OCI-LY1 (cell line): ENCODE data around the gene GLUD1.

ENCODE experiments used
- H2AFZ ChIP-seq: fragments of 200-600 bp; sonication (generic), shearing (Covaris generic); 2 replicates; pipeline ENCODE4 v1.6.0; 2014; ENCODE audit warnings: antibody characterized with exemption, mild to moderate bottlenecking, low read length
- H3F3A ChIP-seq: fragments of 200-600 bp; sonication (generic), shearing (Covaris generic); 2 replicates; pipeline ENCODE4 v1.6.0; 2014; ENCODE audit warnings: mild to moderate bottlenecking, antibody characterized with exemption, low read length, moderate library complexity; ENCODE audit not compliant: insufficient read depth
- H3K27ac ChIP-seq: fragments of 200-600 bp; sonication (generic); 2 replicates; pipeline ENCODE4 v1.5.1; 2014; ENCODE audit warnings: low read length, mixed run types, mild to moderate bottlenecking, low read depth; ENCODE audit not compliant: poor library complexity, severe bottlenecking
- H3K27me3 ChIP-seq: fragments of 200-600 bp; sonication (generic); 2 replicates; pipeline ENCODE4 v1.6.0; 2014; ENCODE audit warnings: antibody characterized with exemption, mild to moderate bottlenecking, low read length, moderate library complexity; ENCODE audit not compliant: insufficient read depth
- H3K36me3 ChIP-seq: fragments of 200-600 bp; sonication (generic); 2 replicates; pipeline ENCODE4 v1.6.1; 2014; ENCODE audit warnings: mild to moderate bottlenecking, antibody characterized with exemption, low read length, moderate library complexity, mixed read lengths; ENCODE audit not compliant: insufficient read depth
- H3K4me1 ChIP-seq: fragments of 200-600 bp; sonication (generic); 2 replicates; pipeline ENCODE4 v1.5.1; 2014; ENCODE audit warnings: mild to moderate bottlenecking, low read length, moderate library complexity; ENCODE audit not compliant: insufficient read depth, severe bottlenecking
- H3K4me2 ChIP-seq: fragments of 200-600 bp; sonication (generic), shearing (Covaris generic); 2 replicates; pipeline ENCODE4 v1.6.1; 2014; ENCODE audit warnings: low read length
- H3K4me3 ChIP-seq: fragments of 200-600 bp; sonication (generic); 2 replicates; pipeline ENCODE4 v1.5.1; 2014; ENCODE audit warnings: low read length, low read depth, mild to moderate bottlenecking, mixed read lengths; ENCODE audit not compliant: poor library complexity, severe bottlenecking
- H3K79me2 ChIP-seq: fragments of 200-600 bp; shearing (Covaris generic); 2 replicates; pipeline ENCODE4 v1.6.1; 2016; ENCODE audit warnings: mixed run types, low read length, mixed read lengths; ENCODE audit not compliant: insufficient read depth
- H3K9ac ChIP-seq: fragments of 200-600 bp; sonication (generic), shearing (Covaris generic); 2 replicates; pipeline ENCODE4 v1.6.1; 2014; ENCODE audit warnings: mild to moderate bottlenecking, low read length, mixed read lengths
- H3K9me2 ChIP-seq: fragments of 200-600 bp; sonication (generic), shearing (Covaris generic); 2 replicates; pipeline ENCODE4 v1.6.1; 2014; ENCODE audit warnings: low read depth, mild to moderate bottlenecking, low read length, mixed read lengths
- H3K9me3 ChIP-seq: fragments of 200-600 bp; shearing (Covaris generic); 2 replicates; pipeline ENCODE4 v1.6.1; 2014; ENCODE audit warnings: low read length, mixed read lengths
- H4K20me1 ChIP-seq: fragments of 200-600 bp; sonication (generic), shearing (Covaris generic); 2 replicates; pipeline ENCODE4 v1.6.0; 2016; ENCODE audit warnings: mild to moderate bottlenecking, low read length; ENCODE audit not compliant: insufficient read depth
- EZH2 ChIP-seq: fragments of 200-600 bp; sonication (generic), shearing (Covaris generic); IDR thresholded peaks from 2 replicates; pipeline ENCODE4 v1.8.0; 2017; ENCODE audit warnings: borderline replicate concordance, mixed run types, mild to moderate bottlenecking, antibody characterized with exemption, low read length, moderate library complexity, mixed read lengths
- TF ChIP-seq, protein P1 (sequence below): fragments of 200-600 bp; sonication (generic), shearing (Covaris generic); IDR thresholded peaks from 2 replicates; pipeline ENCODE4 v1.5.1; 2017; ENCODE audit warnings: mild to moderate bottlenecking, antibody characterized with exemption, low read length, moderate library complexity, mixed read lengths

Gene GLUD1

DNA sequence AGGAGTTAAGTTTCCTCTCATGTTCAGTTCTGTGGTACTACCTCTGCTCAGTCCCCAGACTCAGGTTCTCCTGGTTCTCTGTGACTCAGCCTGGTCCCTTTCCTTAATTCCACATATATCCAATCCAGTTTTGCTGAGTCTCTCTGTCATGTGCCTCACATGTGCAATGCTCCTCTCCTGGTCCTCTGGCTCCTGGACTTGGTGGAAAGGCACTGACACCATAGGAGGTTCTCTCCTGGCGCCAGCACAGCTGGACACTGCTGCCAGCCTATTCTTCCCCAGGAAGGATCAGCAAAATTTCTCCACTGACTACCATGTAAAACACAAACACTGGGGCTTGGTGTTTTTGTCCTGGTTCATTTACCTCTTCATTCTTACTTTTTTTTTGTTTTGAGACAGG, 27.8 kb downstream of the GLUD1 start:
- peaks cover 73% of the 10 kb centered on the region for H3K36me3 ChIP-seq
- TF ChIP-seq, protein P1, sequence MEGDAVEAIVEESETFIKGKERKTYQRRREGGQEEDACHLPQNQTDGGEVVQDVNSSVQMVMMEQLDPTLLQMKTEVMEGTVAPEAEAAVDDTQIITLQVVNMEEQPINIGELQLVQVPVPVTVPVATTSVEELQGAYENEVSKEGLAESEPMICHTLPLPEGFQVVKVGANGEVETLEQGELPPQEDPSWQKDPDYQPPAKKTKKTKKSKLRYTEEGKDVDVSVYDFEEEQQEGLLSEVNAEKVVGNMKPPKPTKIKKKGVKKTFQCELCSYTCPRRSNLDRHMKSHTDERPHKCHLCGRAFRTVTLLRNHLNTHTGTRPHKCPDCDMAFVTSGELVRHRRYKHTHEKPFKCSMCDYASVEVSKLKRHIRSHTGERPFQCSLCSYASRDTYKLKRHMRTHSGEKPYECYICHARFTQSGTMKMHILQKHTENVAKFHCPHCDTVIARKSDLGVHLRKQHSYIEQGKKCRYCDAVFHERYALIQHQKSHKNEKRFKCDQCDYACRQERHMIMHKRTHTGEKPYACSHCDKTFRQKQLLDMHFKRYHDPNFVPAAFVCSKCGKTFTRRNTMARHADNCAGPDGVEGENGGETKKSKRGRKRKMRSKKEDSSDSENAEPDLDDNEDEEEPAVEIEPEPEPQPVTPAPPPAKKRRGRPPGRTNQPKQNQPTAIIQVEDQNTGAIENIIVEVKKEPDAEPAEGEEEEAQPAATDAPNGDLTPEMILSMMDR, result no peak
- no peak for TF ChIP-seq EZH2
- no peak overlapping the region for H2AFZ ChIP-seq
- H3K9me2 ChIP-seq, result no peaks in the 10 kb centered on the region
- H3K4me2 ChIP-seq, result no peak overlapping the region
- H3K4me3 ChIP-seq, result no peak overlapping the region
- no peaks in the 10 kb centered on the region for H3K4me1 ChIP-seq
- no peak overlapping the region for H3K9ac ChIP-seq
- H3K9me3 ChIP-seq, result no peaks in the 10 kb centered on the region
- no peaks in the 10 kb centered on the region for H3F3A ChIP-seq
- H4K20me1 ChIP-seq, result no peaks in the 10 kb centered on the region
- no peaks in the 10 kb centered on the region for H3K27me3 ChIP-seq
- H3K27ac ChIP-seq, result no peak overlapping the region
- H3K79me2 ChIP-seq, result no peaks in the 10 kb centered on the region

DNA sequence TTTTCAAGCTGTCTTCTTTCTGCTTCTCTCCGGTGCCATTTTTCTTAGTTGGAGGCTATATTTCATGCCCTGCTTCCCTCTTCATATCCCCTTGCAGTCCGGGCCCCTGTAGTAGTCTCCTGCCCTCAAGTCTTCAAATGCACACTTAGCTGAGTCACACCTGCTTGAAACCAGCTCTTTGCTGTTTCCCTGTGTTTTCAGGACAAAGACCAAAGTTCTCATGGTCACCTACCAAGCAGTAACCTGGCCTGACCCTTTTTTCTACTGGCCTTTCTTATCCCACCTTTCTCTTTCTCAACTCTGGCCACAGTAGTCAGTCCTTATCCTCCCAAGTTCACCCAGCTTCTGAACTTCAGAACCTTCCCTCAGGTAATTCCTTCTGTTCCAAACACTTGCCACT, 28.5 kb downstream of the GLUD1 start:
- Histone ChIP-seq H3K4me3 (no peak overlapping the region), H3K9me2 (no peaks in the 10 kb centered on the region), H3K4me1 (no peaks in the 10 kb centered on the region), H3F3A (no peaks in the 10 kb centered on the region), H3K27me3 (no peaks in the 10 kb centered on the region), H4K20me1 (no peaks in the 10 kb centered on the region), H3K79me2 (no peaks in the 10 kb centered on the region), H2AFZ (no peak overlapping the region), H3K9ac (no peak overlapping the region), H3K9me3 (no peaks in the 10 kb centered on the region), H3K36me3 (peaks cover 76% of the 10 kb centered on the region), H3K4me2 (no peak overlapping the region), H3K27ac (no peak overlapping the region)
- TF ChIP-seq, protein P1, result no peak
- no peak for TF ChIP-seq EZH2

DNA sequence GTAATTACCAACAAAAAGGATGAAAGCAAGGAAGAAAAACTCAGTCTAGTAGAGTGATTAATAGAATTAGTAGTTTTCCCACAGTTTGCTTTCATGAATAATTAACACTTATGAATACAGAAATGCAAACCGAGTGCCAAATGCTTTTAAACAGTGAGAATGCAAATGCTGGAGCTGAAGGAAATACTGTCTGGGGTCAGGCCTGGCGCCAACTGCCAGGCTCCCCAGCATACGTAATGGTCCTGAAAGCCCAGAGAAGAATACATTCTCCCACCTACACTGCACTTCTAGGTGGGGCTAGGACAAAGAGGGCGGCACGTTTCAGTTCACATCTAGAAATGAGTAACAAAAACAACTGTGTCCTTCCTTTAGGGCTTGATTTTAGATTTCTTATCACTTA, 30.0 kb downstream of the GLUD1 start:
- Histone ChIP-seq H3K4me3 (no peak overlapping the region), H3K4me2 (no peak overlapping the region), H3K9ac (no peak overlapping the region), H3K9me3 (no peaks in the 10 kb centered on the region), H3K9me2 (no peaks in the 10 kb centered on the region), H4K20me1 (no peaks in the 10 kb centered on the region), H3K27me3 (no peaks in the 10 kb centered on the region), H3F3A (no peaks in the 10 kb centered on the region), H3K36me3 (peaks cover 91% of the 10 kb centered on the region), H2AFZ (no peak overlapping the region), H3K4me1 (no peaks in the 10 kb centered on the region), H3K27ac (no peak overlapping the region), H3K79me2 (no peaks in the 10 kb centered on the region)
- no peak for TF ChIP-seq EZH2
- TF ChIP-seq, protein P1, result no peak
